GM19043 (cell line): ENCODE data around the gene BSDC1.
"Not testable (repeated sequence)": the region's sequence is repeated elsewhere in the genome, so short reads cannot be mapped to it uniquely, and the experiment has no call there.

Experiments
- ATAC-seq: cut with Tn5 transposase; IDR thresholded peaks from one replicate; pipeline ENCODE4 v1.9.1; 2021; ENCODE audit warnings: low read depth; ENCODE audit not compliant: unreplicated experiment

The BSDC1 gene

DNA sequence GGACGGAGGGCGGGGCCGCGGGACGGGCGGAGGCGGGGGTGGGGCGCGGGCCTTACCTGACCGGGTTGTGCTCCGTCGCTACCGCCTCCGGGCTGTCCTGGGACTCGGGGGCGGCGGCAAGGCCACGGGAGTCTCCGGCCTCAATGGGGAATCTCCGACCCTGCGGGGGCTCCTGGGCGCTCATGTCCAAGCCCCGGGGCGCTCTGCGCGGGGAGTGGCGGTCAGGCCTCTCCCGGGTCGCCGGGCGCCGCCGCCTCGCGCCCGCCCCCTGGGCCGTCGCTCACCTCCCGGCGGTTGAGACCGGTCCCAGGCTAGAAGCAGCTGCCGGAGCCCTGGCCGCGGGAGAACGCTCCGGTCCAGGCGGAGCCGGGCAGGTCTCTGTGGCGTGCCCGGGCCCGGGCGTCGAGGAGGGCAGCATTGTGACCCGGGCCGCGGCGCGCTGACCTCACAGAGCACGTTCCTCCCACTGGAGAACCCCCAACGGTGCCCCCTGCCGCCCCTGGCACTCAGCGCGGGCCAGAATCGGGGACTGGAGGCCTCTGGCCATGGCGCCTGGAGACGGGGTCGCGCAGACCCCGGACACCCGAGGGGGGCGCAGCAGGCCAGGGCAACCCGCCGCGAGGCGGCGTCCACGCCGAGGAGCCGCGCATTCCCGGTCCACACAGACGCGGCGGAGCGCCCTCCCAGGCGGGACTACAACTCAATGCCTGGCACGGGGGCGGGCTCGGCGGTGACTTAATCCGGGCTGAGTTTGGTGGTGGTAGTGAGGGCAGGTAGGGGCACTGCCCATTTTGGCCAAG is 32.4 kb downstream of the BSDC1 start:
- no peak for ATAC-seq

DNA sequence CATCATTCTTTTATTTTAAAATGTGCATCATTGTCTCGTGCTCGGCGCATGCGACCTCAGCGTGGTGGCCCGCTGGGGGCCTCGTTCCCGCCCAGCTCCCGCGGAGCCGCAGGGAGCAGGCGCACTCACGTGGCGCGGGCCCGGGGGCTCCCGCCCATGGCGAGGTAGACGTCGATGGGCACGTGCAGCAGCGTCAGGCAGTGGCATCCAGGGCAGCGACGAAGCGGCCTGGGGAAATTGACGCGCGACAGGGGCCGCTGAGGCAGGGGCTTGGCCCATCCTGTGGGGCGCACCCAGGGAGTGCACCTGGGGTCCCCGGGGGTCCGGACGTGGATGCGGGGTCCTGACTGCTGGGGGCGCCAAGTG is 33.0 kb downstream of the BSDC1 start:
- ATAC-seq: no peak

DNA sequence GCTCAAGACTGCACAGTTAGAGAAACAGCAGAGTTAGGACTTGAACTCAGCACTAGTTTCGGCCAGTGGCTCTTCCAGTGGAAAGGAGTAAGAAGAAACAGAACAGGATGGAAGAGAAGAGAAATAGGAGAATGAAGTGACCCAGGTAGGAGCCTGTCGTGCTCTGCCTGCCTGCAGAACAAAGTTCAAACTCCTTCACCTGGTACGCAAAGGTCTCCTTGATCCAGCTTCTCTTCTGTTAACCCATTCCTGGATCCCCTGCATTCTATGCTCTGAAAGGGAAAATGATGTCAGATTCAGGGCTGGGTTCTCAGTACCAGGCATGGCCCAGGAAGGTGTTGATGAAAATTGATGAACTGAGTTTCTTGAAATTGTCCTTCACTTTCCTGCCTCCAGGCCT is 35.8 kb downstream of the BSDC1 start:
- ATAC-seq: no peak

DNA sequence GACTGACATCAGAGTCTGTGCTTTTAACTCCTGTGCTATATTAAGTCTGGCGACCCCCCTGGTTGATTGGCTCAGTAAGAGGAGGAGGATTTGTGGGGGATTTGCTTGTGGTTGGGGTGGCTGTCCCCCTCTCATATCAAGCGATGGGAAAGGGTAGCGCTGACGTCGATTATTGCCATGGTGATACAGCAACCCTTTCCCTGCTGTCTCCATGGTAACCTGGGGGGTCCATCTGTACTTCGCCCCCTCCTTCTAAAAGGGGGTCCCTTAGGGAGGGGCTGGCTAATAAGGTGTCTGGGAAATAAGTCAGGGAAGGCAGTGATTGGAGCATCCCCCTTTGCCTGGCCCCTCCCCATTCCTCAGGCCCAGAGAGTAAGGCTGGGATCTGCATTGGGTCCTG is 36.6 kb downstream of the BSDC1 start:
- no peak for ATAC-seq

DNA sequence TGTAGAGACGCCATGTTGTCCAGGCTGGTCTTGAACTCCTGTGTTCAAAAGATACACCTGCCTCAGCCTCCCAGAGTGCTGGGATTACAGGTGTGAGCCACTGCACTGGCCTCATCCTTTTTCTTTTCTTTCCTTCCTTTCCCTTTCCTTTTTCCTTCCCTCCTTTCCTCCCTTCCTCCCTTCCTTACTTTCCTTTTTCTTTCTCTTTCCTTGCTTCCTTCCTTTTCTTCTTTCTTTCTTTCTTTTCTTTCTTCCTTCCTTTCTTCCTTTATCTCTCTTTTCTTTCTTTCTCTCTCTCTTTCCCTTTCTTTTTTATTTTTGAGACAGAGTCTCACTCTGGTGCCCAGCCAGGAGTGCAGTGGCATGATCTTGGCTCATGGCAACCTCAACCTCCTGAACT is 37.8 kb downstream of the BSDC1 start:
- ATAC-seq: no peak

DNA sequence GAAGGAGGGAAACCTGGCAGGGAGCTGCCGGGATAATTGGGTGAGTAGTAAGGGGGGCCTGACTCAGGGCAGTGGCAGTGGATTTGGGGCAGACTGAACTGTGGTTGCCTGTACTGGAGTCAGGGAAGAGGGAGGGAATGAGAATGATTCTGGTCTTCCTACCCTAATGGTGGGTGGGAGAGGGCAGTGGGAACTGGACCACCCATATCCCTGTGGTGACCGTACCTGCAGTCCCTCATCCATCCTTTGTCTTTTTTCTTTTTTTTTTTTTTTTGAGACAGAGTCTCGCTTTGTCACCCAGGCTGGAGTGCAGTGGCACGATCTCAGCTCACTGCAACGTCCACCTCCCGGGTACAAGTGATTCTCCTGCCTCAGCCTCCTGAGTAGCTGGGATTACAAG is 38.5 kb downstream of the BSDC1 start:
- ATAC-seq: not testable (repeated sequence)

DNA sequence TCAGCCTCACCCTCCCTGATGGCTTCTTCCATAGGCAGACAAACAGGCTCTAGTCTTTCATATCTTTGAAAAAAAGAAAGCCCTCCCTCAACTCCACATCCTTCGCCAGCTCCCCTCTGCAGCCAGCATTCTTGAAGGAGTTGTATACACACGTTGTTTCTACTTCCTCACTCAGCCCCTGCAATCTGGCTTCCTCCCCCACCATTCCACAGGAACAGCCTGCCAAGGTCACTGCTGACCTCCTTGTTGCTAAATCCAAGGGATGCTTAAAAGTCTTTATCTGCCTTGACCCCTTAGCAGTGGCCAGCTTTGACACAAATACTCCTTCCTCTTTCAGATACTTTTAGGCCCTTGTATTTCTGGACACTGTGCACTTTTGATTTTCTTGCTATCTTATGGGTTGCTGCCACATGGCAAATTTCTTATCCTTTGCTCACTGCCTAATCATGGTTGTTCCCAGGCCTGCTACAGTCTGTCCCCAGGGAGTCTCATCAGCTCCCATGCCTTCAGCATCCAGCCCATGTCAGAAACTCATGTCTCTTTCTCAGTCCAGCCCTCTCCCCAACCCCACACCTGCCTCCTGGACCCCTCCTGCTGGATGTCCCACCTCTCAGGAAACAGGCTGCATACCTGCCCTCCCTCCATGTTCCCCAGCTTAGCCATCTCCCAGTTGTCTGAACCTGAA is 40.2 kb downstream of the BSDC1 start:
- ATAC-seq: no peak

DNA sequence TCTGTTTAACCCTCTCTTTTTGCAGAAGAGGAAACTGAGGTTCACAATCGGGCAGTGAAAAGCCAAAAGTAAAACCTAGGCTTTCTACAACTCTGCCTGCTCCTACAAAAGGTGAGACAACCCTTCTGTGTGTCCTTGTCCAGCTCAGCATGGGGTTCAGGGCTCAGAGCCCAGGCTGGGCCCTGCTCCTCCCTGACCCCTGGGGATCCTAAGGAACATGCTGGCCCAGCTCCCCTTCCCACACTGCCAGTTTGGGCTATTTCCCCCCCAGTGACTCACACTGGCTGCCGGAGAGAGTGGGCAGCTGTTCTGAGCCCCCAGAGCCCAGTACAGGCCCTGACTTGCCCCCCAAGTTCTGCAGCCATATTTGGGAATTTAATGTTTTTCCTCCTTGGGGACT is 40.8 kb downstream of the BSDC1 start:
- ATAC-seq: no peak

DNA sequence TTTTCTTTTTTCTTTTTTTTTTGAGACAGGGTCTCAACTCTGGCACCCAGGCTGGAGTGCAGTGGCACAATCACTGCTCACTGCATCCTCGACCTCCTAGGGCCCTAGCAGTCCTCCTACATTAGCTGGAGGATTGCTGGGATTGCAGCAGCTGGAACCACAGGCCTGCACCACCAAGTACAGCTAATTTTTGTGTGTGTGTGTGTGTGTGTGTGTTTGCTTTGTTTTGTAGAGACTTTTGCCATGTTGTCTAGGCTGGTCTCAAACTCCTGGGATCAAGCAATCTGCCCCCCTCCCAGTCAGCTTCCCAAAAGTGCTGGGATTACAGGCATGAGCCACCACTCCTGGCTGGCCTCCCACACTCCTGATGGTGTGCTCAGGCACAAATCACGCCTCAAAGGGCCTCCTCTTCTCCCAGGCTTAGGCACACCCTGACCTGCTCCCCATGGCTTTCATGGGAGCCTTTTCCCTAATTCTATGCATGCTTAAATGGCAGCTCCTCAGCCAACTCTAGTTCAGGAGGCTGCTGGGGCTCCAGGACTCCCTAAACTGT is 41.3 kb downstream of the BSDC1 start:
- no peak for ATAC-seq

DNA sequence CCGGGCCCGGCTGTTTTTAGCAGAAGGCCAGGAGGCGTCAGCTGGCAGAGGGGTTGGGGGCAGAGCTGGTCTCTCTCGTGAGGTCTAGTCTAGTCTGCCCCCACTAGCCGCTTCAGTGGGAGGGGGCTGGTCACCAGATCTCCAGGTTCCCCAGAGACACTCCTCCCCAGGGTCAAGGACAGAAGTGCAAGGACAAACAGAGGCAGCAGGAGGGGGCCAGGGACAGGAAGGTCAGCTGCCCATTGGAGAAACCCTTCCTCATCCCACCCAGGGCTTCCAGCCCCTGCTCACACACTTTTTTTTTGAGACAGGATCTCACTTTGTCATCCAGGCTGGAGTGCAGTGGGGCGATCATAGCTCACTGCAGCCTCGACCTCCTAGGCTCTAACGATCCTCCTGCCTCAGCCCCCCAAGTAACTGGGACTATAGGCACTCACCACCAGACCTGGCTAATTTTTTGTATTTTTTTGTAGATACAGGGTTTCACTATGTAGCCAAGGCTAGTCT is 41.9 kb downstream of the BSDC1 start:
- ATAC-seq: no peak

DNA sequence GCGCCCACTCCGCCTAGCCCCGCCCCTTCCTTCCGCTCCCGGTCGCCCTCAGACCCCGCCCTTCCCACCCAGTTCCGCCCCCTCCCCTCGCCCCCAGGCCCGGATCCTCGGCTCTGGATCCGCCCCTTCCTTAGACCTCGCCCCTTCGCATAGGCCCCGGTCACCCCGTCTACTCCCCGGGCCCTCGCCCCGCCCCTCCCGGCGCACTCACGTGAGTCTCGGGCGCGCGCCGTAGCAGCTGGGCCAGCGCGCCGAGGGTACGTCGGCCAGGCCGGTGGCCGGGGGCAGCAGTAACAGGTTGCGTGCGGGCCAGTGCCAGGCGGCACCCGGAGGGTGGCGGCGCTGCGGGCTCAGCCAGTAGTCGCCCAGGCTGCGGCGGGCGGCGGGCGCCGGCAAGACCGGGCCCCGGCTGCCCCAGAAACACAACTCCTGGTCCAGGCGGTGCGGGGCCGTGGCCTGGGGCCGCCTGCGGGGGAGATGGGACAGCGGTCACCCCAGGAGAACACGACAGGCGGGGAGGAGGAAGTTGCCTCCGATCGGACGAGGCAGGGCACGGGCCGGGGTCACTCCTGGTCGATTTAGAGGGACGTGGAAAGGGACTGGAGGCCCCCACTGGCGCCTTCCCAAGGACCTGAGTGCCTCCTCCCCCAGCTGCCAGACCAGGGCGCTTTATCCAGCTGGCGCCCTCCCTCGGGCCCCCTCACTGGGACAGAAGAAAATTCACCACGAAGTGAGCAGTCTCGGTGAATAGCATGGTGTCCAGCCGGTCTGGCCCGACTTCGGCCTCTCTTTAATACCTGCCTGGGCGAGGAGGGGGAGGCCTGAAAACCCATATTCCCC is 42.6 kb downstream of the BSDC1 start:
- ATAC-seq: peak; percentile 91

DNA sequence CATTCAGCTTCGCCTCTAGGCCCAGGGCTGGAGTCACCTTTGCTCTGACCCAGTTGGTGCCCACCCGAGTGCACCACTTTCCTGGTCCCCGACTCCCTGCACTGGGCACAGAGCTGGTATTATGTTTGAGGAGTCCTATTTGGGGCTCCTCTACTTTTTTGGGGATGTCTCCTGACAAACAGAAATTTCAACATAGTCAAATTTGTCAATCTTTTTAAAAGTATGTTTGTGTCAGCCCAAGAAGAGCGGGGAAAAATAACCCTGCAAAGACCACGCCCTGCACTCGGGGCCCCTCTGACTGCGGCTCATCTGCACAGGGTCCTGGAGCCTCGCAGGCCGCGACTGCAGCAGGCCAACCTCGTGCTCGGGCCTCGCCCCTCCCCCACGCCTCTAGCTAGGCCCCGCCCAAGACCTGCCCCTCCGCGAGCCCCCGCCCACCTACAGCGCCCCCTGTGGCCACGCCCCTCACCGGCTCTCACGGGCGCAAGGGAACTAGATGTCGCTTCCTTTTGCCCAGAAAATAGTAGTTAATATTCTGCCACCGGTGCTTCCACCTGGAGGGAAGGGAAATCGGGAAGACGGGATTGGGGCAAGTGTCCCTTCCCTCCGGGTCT is 43.3 kb downstream of the BSDC1 start:
- peak; percentile 17 for ATAC-seq

DNA sequence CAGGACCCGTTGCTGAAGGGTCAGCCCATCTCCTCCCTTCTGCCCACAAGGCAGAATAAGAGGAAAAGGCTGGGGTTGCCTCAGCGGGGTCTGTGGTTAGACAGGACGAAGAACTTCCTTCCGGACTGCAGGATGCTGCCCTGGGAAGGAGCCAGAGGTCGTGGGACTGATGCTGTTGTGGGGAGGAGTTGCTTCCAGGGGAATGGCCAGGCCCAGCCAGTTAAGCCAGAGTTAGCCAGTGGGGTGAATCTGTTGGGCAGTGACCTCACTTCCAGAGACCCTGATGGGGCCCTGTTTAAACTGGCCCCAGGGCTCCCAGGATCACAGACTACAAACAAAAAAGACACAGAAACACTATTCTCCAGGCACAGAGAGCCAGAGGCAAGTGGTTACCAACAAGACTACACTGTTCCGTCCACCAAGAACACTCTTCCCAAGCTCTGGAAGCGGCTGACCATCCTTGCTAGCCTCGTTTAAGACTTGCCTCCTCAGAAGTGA is 45.0 kb downstream of the BSDC1 start:
- no peak for ATAC-seq

DNA sequence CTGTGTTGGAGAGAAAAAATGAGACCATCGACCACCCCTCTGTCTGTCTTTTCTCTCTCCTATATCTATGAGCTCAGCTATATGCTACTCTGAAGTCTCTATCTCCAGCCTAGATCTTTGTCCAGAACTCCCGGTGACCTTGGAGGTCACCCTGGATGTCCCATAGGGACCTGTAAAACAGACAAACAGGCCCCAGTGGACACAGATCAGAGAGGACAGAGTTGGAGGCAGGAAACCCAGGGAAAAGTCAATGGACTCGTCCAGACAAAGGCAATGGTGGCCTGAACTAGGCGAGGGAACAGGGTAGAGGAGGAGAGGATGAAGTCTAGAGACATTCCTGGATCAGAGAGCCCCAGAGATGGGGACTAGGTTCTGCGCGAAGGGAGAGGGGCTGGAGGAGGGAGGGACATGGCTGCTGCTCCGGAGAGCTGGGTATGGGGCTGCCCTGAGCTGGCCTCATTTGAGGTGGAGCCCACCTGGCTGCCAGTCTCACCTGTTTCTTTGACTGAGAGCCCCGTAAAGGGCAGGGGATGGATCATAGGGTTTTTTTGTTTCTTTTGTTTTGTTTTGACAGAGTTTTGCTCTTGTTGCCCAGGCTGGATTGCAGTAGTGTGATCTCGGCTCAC is 47.6 kb downstream of the BSDC1 start:
- ATAC-seq: no peak

DNA sequence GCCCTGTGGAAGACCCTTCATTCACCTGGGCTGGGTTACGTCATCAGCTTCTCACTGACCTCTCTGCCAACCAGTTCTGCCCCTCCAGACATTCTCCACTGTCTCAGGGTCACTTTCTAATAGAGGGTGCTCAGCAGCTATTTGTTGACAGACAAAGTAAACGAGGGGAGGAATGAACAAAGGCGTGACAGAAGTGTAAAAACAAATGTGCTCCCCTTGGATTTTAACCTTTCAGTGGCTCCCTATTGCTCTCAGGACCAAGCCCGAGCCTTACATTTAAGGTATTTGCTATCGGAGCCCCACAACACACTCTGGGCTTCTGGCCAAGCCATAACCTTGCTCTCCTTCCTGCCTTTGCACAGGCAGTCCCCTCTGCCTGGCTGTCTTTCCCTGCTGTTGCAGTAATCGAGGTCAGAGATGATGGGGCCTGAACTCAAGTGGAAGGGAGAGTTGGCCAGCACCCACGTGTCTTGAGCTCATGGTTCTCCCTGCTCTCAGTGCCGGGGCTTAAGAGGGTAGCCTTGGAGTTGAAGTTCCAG is 48.9 kb downstream of the BSDC1 start:
- no peak for ATAC-seq

DNA sequence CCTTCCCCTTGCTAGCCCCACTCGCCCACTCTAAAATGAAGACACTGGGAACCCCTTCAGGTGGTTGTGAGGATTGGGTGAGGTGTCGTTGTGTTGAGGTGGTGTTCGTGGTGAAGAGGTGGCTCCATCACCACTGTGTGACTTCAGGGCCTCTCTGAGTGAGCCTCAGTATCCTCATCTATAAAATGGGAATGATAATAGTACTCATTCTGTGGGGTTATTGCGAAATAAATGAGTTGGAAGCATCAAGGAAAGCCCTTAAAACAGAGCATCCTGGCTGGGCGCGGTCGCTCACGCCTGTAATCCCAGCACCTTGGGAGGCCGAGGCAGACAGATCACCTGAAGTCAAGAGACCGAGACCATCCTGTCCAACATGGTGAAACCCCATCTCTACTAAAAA is 51.5 kb downstream of the BSDC1 start:
- no peak for ATAC-seq

DNA sequence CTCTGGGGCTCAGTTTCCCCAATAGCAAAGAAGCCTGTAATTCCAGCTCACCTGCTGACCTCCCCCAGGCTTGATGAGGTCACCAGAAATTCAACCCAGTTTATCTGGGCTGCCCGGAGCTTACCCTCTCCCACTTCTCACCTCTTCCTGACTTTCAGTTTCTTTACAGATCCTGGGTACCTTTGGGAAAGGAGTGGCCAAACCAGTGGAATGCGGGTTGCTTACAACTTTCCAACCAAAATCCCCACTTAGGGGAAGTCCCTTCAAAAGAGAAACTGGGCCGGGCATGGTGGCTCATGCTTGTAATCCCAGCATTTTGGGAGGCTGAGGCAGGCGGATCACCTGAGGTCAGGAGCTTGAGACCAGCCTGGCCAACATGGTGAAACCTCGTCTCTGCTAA is 52.3 kb downstream of the BSDC1 start:
- no peak for ATAC-seq

DNA sequence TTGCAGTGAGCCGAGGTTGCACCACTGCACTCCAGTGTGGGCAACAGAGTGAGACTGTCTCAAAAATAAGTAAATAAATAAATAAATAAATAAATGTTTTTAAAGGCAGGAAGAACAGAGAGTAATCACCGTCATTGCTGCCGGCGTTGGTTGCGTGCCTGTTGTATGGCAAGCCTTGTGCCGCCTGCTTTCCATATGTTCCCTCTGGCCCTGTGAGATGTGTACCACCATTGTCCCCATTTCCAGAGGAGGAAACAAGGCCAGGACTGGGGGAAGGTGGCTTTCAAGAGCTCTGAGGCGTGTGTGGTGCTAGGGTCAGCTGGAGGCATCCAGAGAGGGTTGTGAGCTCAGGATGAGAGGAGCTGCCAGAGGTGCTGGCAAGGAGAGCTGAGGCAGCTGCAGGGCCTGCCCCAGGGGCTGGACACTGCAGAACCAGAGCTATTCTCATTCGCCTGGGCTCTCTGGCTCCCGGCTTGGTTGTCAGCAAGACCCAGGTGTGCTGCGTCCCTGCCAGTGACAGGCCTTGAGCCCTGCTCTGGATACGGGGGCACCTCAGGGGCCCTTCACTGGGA is 53.0 kb downstream of the BSDC1 start:
- ATAC-seq: no peak

DNA sequence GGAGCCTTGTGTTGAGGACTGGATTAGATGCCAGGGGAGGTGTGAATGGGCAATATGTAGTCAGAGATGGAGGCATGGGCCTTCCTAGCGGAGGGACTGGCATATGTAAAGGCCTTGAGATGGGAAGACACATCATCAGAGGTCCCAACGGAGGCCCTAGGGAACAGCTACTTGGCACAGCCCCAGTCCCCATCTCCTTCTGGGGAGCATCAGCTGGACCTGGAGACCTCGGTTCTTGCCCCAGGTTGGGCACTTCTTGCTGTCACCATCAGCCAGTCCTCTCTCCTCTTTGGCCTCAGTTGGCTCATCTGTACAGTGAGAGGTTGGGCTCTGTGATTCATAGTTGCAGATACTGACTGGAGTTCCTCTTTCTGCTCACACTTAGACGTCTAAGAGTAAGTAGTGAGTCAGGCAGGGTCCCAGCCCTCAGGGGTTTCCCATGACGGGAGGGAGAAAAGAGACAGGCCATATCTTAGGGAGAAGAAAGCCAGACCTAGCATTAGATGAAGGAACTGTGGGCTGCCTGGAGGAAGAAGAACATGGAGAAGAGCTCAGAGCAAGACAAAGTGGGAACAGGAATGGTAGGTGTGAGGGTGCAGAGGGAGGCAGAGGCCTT is 54.8 kb downstream of the BSDC1 start:
- no peak for ATAC-seq
